Transverse colon (tissue), 3 donors: Measurements from ENCODE around the gene FAM204A.

Source experiments
- CTCF ChIP-seq, 5 experiments: fragments of 200-600 bp in 3 of 5; fragments of 450-650 bp in 2 of 5; sonication (generic) in 3 of 5; IDR thresholded peaks; 1 replicate in 2 of 5; 2 replicates in 3 of 5; pipeline ENCODE4 v1.5.1; 2016 to 2017; ENCODE audit warnings: antibody characterized with exemption in 5 of 5, inconsistent platforms in 3 of 5, mild to moderate bottlenecking in 2 of 5, moderate library complexity in 1 of 5
- EP300 ChIP-seq: sonication (generic); formaldehyde crosslinking; IDR thresholded peaks from one replicate; pipeline ENCODE4 v1.6.1; 2017; ENCODE audit warnings: antibody characterized with exemption, low read depth

- TF ChIP-seq EP300 (no peak), CTCF (IDR thresholded peaks at IDR 0.05) (no peak)
Observed at GRCh38 chr10:118341791-118342637, at the start of gene FAM204A.
